Common myeloid progenitor, CD34-positive (primary cell): Measurements from ENCODE around the gene INSYN2B.

Experiments
- CTCF ChIA-PET: fragments of 350-600 bp; sonication (Branson Sonifier 250); formaldehyde crosslinking; loops from one replicate; lab custom pipeline; 2021; ENCODE audit warnings: antibody characterized with exemption; lab: Charles Lee
- POLR2A ChIA-PET: fragments of 350-600 bp; sonication (Branson Sonifier 250); formaldehyde crosslinking; loops from one replicate; lab custom pipeline; 2021; ENCODE audit warnings: antibody characterized with exemption; lab: Charles Lee
- DNase-seq, 3 donors: peaks; one replicate each; pipeline versions ENCODE4 v3.0.0 to v3.0.0-alpha.2; 2013
- H3K27ac ChIP-seq, 2 experiments: 1 replicate in 1 of 2; 2 replicates in 1 of 2; pipeline ENCODE4 v1.7.0; 2013; ENCODE audit warnings: inconsistent platforms in 2 of 2, low read length in 2 of 2, mild to moderate bottlenecking in 2 of 2, low read depth in 1 of 2, moderate library complexity in 1 of 2; ENCODE audit not compliant: severe bottlenecking in 2 of 2, insufficient read depth in 1 of 2, poor library complexity in 1 of 2
- H3K27me3 ChIP-seq, 5 experiments: replicated peaks in 2 of 5; 1 replicate in 3 of 5; 2 replicates in 2 of 5; pipeline versions ENCODE4 v1.6.1 to v1.7.0; 2013; ENCODE audit warnings: low read length in 4 of 5, mild to moderate bottlenecking in 2 of 5, moderate library complexity in 2 of 5, inconsistent platforms in 1 of 5; ENCODE audit not compliant: insufficient read depth in 5 of 5, control insufficient read depth in 4 of 5
- H3K36me3 ChIP-seq, 4 experiments: 1 replicate in 2 of 4; 2 replicates in 2 of 4; pipeline versions ENCODE4 v1.6.1 to v1.7.0; 2013; ENCODE audit warnings: low read length in 3 of 4, control low read depth in 1 of 4, mild to moderate bottlenecking in 1 of 4; ENCODE audit not compliant: control insufficient read depth in 4 of 4, insufficient read depth in 4 of 4
- H3K4me1 ChIP-seq, 4 experiments: 1 replicate in 3 of 4; 2 replicates in 1 of 4; pipeline versions ENCODE4 v1.6.1 to v1.7.1; 2013; ENCODE audit warnings: low read length in 3 of 4, mild to moderate bottlenecking in 3 of 4, control low read depth in 1 of 4, inconsistent platforms in 1 of 4, moderate library complexity in 1 of 4; ENCODE audit not compliant: control insufficient read depth in 4 of 4, insufficient read depth in 4 of 4; ENCODE audit errors: control extremely low read depth in 1 of 4
- H3K4me3 ChIP-seq, 7 experiments: 1 replicate in 4 of 7; 2 replicates in 3 of 7; pipeline versions ENCODE4 v1.5.1 to v1.7.0; 2013; ENCODE audit warnings: mild to moderate bottlenecking in 7 of 7, low read length in 6 of 7, moderate library complexity in 6 of 7, inconsistent platforms in 2 of 7, low read depth in 2 of 7, control low read depth in 1 of 7; ENCODE audit not compliant: insufficient read depth in 4 of 7, control insufficient read depth in 1 of 7; ENCODE audit errors: extremely low read depth in 1 of 7
- H3K9me3 ChIP-seq, 5 experiments: 1 replicate in 4 of 5; 2 replicates in 1 of 5; pipeline versions ENCODE4 v1.6.1 to v1.7.1; 2013; ENCODE audit warnings: low read length in 4 of 5, mild to moderate bottlenecking in 2 of 5, inconsistent platforms in 1 of 5, low read depth in 1 of 5, moderate library complexity in 1 of 5; ENCODE audit not compliant: control insufficient read depth in 4 of 5, insufficient read depth in 2 of 5; ENCODE audit errors: control extremely low read depth in 1 of 5
- WGBS: methylation state at CpG from one replicate; pipeline ENCODE4 v1.1.5; 2013; ENCODE audit not compliant: insufficient coverage; 5-methylcytosine and 5-hydroxymethylcytosine counted together

The INSYN2B gene

DNA sequence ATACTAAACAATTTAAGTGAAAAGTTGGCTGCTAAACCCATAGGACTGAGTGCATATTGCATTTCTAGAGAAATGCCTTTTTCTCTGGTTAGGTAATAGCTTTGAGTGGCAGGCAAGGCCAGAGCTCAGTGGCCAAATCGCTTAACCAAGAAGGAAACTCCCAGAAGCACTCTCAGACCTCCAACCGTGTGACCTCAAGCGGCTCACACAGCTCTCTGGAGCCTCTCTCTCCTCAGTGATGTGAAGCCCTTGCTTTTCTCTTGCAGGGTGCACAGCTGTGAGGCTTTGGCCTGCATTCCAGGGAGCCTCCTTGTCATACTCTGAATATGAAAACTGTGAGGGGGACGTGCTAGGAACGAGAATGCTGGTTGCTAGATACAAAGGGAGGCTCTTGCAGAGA is 106.7 kb downstream of the INSYN2B start:
- no peaks in the 10 kb centered on the region for H3K4me1 ChIP-seq
- ChIA-PET CTCF (interaction anchor here (0.6 to 1.0 kb wide), 2 partner anchors 107 to 352 kb away, joined by 3 read pairs; partner anchors contain the start of gene INSYN2B), POLR2A (no interaction called here)
- no peak for DNase-seq
- peaks cover 2 to 48% (median 21%) of the 10 kb centered on the region in 4 experiments for H3K36me3 ChIP-seq
- 98% methylated on average over 5 of the region's 5 CpGs for WGBS
- no peaks in the 10 kb centered on the region for H3K27me3 ChIP-seq
- H3K27ac ChIP-seq: no peak overlapping the region
- H3K4me3 ChIP-seq: no peak overlapping the region
- no peaks in the 10 kb centered on the region for H3K9me3 ChIP-seq

DNA sequence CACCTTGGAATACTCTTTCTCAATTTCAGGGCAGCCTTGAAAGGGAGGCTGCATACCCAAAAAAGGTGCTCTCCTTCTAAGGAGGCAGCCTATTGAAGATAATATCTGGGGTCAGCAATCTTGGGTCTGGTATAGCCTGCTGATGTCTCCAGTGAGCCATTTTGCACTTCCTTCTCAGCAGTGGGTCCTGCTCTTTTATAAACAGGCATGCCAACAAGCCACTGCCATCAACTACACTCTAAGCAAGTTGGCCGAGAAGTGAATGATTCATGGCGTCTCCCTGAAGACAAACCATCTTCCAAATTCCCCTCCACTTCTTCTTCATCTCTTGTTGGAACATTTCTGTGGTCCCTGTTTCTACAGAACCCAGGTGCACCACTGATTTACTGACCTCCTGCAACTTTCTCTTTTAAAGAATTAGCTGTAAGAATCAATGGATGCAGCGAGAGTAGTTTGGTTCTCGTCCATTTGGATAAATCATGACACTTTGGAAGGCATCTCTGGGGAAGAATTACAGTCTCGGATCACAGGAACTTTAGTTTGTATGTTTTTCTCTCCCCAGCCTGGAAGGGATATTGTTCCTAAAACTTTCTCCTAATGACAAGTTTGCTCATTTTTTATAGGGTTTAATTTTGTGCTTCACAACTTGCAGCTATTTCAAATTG is 108.3 kb downstream of the INSYN2B start:
- CTCF ChIA-PET: no interaction called here
- Histone ChIP-seq H3K4me3 (no peak overlapping the region), H3K27ac (no peak overlapping the region), H3K4me1 (no peaks in the 10 kb centered on the region), H3K9me3 (no peaks in the 10 kb centered on the region), H3K36me3 (peaks cover 2 to 55% (median 26%) of the 10 kb centered on the region in 4 experiments), H3K27me3 (no peaks in the 10 kb centered on the region)
- POLR2A ChIA-PET: no interaction called here
- WGBS: 98% methylated on average over 4 of the region's 5 CpGs
- no peak for DNase-seq

DNA sequence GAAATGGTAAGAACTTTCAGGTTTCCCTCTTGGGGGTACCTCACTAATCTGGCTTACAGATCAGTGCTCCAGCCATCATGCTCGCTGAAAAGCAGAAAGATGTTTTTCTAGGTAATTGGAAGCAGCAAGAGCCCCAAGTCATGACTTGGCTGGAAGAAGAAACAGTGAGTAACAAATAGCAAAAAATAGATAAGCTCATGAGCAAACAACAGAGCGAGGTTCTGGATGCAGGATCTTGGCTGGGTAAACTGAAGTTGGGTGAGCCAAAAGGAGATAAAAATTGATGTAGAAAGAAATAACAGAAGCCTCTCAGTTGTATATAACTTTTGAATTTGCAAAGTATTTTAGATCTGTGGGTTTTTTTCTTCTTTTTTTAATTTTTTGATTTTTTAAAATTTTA is 110.1 kb downstream of the INSYN2B start:
- Histone ChIP-seq H3K27me3 (no peaks in the 10 kb centered on the region), H3K4me3 (no peak overlapping the region), H3K9me3 (no peaks in the 10 kb centered on the region), H3K36me3 (peaks cover 2 to 47% (median 24%) of the 10 kb centered on the region in 4 experiments), H3K27ac (no peak overlapping the region), H3K4me1 (no peaks in the 10 kb centered on the region)
- 100% methylated on average over 2 of the region's 2 CpGs for WGBS
- ChIA-PET POLR2A (no interaction called here), CTCF (no interaction called here)
- DNase-seq: no peak

DNA sequence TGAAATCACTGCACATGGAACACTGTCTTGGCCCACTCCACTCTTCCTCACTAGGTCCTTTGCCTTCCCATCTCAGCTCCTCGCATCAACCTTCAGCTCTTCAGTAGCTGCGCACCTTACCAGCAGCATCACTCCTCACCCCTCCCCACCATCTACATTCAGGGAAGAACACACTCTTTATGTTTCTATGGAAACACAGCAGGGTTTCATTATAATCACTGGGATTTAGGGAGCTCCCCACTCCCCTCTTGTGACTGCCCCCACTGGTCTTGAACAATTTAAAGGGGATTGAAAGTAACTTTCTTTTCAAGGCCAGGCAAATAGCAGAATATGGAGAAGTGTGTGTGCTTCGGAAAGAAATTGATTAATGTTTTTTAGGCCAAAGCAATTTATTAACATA is 111.2 kb downstream of the INSYN2B start:
- no peaks in the 10 kb centered on the region for H3K9me3 ChIP-seq
- ChIA-PET POLR2A (no interaction called here), CTCF (no interaction called here)
- no CpG with 5 or more reads among the region's 3 CpGs for WGBS
- no peak for DNase-seq
- H3K4me1 ChIP-seq: no peaks in the 10 kb centered on the region
- no peak overlapping the region for H3K4me3 ChIP-seq
- no peak overlapping the region for H3K27ac ChIP-seq
- peaks cover 2 to 54% (median 24%) of the 10 kb centered on the region in 4 experiments for H3K36me3 ChIP-seq
- H3K27me3 ChIP-seq: no peaks in the 10 kb centered on the region

DNA sequence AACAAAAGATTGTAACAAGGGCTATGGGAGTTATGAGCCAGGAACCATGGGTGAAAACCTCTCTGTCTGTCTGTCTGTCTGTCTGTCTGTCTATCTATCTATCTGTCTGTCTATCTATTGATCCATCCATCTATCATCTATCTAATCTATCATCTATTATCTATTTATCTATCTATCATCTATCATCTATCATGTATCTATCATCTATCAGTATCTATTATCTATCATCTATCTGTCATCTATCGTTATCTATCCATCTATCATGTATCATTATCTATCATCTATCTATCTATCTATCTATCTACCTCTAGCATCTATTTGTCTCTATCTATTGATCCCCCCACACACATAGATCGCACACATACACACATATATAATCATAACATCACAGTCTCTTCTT is 112.9 kb downstream of the INSYN2B start:
- WGBS: 83% methylated on average over 1 of the region's 2 CpGs
- H3K36me3 ChIP-seq: peaks cover 4 to 61% (median 26%) of the 10 kb centered on the region in 4 experiments
- ChIA-PET POLR2A (no interaction called here), CTCF (no interaction called here)
- H3K9me3 ChIP-seq: no peaks in the 10 kb centered on the region
- DNase-seq: no peak
- no peaks in the 10 kb centered on the region for H3K27me3 ChIP-seq
- no peak overlapping the region for H3K27ac ChIP-seq
- H3K4me1 ChIP-seq: no peaks in the 10 kb centered on the region
- H3K4me3 ChIP-seq: no peak overlapping the region

DNA sequence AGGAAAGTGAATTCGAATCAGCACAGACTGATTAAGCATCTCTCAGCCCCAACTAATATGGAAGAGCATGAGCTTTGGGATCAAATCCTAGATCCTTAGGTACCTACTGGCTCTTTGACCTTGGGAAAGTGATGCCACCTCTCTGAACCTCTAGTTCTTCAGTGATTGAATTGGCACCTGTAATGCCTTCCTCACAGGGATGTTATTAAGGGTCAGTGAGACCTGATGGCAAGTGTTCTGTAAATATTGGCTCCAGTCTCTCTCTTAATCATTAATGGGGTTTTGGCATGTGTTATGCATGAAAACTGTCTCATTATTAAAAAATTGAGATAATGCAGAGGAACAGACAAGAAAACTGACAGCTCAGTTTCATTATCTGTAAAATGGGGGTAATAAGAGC is 115.8 kb downstream of the INSYN2B start:
- CTCF ChIA-PET: interaction anchor here (0.9 kb wide), 1 partner anchor 15 kb away, joined by 3 read pairs; no protein-coding TSS in a partner anchor
- POLR2A ChIA-PET: no interaction called here
- 100% methylated on average over 1 of the region's 1 CpG for WGBS

DNA sequence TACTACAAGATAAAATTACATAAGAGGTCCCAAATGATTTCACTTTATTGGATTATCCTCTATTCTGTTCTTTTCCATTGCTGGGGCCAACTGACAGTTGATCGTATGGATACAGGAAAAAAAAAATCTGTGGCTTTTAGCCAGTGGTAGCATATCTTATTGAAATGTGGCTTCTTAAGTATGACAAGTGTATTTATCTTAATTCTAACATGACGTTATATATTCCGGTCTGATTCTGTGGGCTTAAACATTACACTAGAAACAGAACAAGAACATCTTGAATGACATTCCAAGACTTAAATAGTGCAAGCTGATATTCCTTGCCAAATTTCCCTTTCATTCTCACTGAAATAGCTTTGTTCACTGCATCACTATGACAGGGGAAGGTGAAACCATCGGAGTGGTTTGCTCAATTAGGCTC is 117.9 kb downstream of the INSYN2B start:
- Histone ChIP-seq H3K27ac (no peak overlapping the region), H3K4me1 (no peaks in the 10 kb centered on the region), H3K27me3 (no peaks in the 10 kb centered on the region), H3K36me3 (peaks cover 2 to 30% (median 9%) of the 10 kb centered on the region in 4 experiments), H3K9me3 (no peaks in the 10 kb centered on the region), H3K4me3 (no peak overlapping the region)
- ChIA-PET CTCF (no interaction called here), POLR2A (no interaction called here)
- WGBS: 100% methylated on average over 3 of the region's 4 CpGs
- DNase-seq: no peak

More for the DNA sequence above, 115.8 kb downstream of the INSYN2B start:
- no peak for DNase-seq
- Histone ChIP-seq H3K27me3 (no peaks in the 10 kb centered on the region), H3K27ac (no peak overlapping the region), H3K4me1 (no peaks in the 10 kb centered on the region), H3K9me3 (no peaks in the 10 kb centered on the region), H3K4me3 (no peak overlapping the region), H3K36me3 (peaks cover 2 to 48% (median 15%) of the 10 kb centered on the region in 4 experiments)
